Measurements from ENCODE around the gene FHIT.

- TF ChIP-seq POLR2A (IDR thresholded peaks at IDR 0.05) (no peak), CTCF (IDR thresholded peaks at IDR 0.05 in 4 of 5, conservative IDR thresholded peaks at IDR 0.05 in 1 of 5) (no peak)
These were observed 493.1 kb downstream of the FHIT start for GRCh38 chr3:60758171-60758570.
